Stimulated activated CD8-positive, alpha-beta memory T cell treated with anti-CD3 and anti-CD28 coated beads, Interleukin-4, amount 100 ng/mL, for 48 hours (primary cell): ENCODE measurements around the gene HBP1.
"Not testable (repeated sequence)": the region's sequence is repeated elsewhere in the genome, so short reads cannot be mapped to it uniquely, and the experiment has no call there.

Experiments used
- DNase-seq: peaks from one replicate; pipeline ENCODE4 v3.0.0-alpha.2; 2020

The HBP1 gene

GRCh38 chr7:107155726-107156125 is 13.1 kb upstream of the HBP1 start:
- DNase-seq, result not testable (repeated sequence)

- no peak for DNase-seq
Observed at GRCh38 chr7:107157091-107157490, 11.7 kb upstream of the HBP1 start.

DNA sequence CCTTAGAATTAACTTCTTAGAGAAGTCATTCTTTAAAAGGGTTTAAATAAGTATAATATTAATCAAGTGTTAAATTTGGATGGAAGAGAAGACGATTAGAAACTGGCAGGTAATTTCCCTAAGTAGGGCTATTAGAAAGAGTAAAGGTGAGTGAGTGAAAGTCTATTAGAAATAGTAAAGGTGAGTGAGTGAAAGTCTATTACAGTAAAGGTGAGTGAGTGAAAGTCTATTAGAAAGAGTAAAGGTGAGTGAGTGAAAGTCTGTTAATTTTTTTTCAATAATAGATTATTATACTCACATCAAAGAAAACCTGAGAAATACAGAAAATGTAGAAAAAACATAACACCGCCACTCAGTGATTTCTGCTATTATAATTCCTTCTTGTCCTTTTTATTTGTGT is 10.8 kb upstream of the HBP1 start:
- DNase-seq, result no peak

- no peak for DNase-seq
Observed at GRCh38 chr7:107160389-107160788, 8.4 kb upstream of the HBP1 start.

DNA sequence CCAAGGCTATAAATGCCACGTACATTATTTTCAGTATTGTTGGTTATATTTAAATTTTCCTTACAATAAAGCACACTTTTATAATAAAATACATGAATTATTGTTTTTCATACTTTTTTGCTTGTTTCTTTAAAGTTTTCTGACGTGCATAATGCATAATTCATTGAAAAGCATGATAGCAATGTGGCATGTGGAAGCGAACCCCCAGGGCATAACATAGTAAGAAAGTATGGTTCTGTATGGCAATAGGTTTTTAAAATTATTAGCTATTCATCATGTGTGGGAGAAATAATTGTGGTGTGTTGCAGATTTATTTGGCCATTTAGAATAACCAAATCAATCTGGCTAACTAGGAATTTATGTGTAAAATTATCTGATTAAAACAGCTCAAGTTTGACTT is 7.4 kb upstream of the HBP1 start:
- DNase-seq, result no peak

GRCh38 chr7:107162475-107162874 is 6.3 kb upstream of the HBP1 start:
- no peak for DNase-seq

- no peak for DNase-seq
Observed at GRCh38 chr7:107164092-107164491, 4.7 kb upstream of the HBP1 start.

DNA sequence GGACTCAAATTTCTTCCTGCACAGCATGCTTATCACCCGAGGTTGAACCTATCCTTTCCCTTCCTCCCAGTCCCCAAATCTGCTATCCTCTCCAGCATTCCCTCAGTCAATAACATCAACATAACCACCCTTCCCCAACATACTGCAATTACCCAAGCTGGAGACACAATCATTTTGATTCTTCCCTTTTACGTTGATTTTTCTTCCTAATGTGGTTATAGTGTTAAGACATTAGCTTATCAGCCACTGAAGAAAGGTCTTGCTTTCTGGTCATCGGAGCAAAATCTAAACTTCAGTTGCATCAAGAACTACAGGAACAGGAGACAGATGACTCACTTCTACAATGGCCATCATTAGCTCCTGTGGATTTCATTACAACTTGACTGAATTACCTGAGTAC is 3.5 kb upstream of the HBP1 start:
- no peak for DNase-seq

- DNase-seq, result no peak
Observed at GRCh38 chr7:107166736-107167426, 1.9 kb upstream of the HBP1 start.

DNA sequence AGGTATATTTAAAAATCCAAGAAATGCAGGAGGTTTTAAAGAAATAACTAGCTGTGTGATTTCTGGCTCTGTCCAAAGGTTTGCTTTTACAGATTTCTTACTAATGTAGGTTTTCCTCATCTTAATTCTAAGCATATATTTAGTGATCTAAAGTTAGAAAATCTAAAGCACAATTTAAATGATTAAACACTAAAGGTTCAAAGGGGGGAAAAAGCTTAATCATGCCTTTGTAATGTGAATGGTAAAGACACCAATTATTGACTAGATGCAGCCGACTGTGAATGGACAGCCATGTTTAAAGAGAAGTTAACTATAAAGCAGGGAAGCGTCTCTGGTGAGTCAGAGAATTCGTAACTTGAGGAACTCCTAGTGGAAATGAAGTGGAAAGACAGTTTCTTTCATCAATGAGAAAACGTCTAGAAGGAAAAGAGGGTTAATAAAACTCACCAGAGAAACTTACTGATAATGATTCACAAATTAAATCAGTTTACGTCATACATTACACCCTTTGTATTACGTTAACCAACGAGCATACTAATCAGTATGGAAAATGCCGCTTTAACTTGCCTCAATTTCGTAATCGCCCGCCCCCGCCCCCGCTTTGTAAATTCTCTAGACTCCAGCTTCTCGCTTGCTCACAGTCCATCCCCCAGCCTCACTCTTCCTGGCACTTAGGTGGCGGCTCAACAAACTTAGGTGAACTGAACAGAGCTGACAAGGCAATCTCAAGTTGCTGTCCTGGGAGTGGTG is 1.1 kb upstream of the HBP1 start:
- DNase-seq, result peak; percentile 75

- peak; percentile 92 for DNase-seq
Observed at GRCh38 chr7:107169120-107170050, 582 bp downstream of the HBP1 start.

DNA sequence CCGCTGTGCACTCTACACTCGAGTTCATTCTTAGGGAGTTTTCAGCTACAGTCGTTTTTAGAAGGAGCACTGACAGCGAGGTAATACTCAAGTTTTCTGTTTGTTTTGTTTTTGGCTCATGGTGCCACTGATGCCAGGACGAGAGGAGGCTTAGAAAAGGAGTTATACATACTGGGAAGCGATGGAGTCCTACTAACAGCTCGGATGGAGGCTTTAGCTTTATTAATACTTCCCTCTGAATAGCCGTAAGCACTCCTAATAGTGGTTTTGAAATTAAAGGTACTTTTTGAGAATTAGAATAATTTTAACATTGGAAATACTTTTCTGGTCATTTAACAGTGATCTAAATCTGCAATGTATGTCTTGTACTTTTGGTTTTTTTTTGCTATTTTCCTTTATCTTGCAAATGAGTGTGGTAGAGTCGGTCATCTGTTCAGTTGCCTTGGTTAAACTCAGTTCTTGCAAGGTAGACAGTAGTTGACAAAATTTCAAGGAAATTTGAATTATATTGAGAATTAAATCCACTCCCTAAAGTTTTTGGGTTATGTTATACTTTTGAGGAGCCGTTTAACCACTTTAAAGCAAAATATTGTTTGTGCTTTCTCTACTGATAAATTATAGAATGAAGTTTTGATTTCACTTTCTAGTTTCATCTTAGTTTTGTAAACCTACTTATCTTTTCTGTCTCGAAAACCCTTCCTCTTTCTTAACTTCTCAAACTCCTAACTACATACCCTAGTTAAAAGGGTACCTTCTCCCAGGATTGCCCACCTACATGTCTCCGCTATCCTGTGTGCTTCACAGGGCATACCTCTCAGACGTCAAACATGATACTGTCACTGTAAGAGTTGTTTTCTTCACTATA is 1.5 kb downstream of the HBP1 start:
- DNase-seq, result no peak

GRCh38 chr7:107171496-107171895 is 2.7 kb downstream of the HBP1 start:
- DNase-seq, result no peak

- DNase-seq, result no peak
Observed at GRCh38 chr7:107172276-107173032, 3.7 kb downstream of the HBP1 start.

DNA sequence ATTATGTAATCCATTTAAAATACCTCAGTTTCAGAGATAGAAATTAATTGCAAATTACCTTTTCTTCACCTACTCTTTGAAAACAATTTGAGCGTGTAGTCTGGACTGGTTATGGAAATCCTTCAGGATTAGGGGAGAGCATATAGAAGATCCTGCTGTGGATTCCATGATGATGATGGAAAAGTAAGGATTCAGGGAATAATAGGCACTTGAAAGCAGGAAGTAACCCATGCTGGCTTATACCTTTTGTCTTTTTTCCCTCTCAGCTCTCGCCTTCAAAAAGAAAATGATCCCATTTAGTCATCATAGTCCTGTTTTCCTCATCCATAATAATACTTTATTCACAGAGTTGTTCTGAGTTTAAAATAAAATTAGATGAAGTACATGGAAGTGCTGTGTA is 4.4 kb downstream of the HBP1 start:
- DNase-seq, result no peak

DNA sequence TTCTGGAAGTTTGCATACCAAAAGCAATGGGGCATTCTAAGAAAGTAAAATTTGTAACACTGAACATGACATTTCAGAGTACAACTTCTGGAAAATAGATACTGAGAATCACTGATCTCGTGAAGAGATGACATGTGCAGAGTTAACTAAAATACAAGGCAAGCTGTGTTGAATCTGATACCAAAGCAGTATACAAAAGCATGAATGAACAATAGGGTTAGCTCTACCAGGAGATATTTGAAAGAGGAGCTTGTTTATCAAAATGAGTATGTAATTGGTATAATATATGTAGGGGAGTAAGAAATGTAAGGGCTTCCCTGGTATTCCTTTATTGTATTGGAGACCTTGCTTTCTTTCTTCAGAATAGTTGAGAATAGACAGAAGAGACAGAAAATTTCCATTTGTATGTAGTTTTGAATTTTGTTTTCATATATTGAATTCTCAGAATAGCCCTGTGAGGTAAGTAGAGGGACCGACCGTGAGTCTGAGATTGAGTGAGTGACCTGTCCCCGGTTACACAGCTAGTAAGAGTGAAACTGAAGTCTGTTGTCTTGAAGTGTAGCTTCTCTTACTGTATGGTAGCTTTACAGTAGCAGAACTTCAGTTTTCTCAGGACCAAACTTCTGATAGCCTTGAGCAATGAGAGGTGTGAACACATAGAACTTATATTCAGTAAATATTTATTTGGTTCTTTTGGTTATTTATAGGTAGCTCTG is 5.0 kb downstream of the HBP1 start:
- DNase-seq, result no peak

- no peak for DNase-seq
Observed at GRCh38 chr7:107179326-107180164, 10.7 kb downstream of the HBP1 start.

- peak; percentile 79 for DNase-seq
Observed at GRCh38 chr7:107180378-107180777, 11.6 kb downstream of the HBP1 start.

DNA sequence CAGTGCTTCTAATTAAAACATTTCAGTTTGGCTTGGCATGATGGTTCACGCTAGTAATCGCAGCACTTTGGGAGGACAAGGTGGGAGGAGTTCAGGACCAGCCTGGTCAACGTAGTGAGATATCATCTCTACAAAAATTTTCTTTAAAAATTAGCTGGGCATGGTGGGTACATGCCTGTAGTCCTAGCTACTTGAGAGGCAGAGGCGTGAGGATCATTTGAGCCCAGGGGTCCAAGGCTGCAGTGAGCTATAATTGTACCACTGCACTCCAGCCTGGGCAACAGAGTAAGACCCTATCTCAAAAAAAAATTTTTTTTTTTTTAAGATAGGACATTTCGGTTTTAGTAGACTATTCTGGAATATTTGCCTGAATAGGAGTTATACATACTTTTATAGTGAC is 12.4 kb downstream of the HBP1 start:
- DNase-seq, result no peak

- no peak for DNase-seq
Observed at GRCh38 chr7:107185716-107186115, 16.9 kb downstream of the HBP1 start.
